Right lobe of liver (tissue), 6 donors: Measurements from ENCODE around the gene BMF. TPM values are rescaled to one million over a fixed set of nuclear protein-coding genes. Genes with fewer than 3 reads are reported as not detected.

Experiments used
- ATAC-seq, 4 donors: fragments of 200-7000 bp; cut with Tn5 transposase; one replicate each; pipeline ENCODE4 v1.9.1; 2020; ENCODE audit warnings: mild to moderate bottlenecking in 4 of 4, moderate library complexity in 4 of 4
- DNase-seq, 3 donors: peaks; one replicate each; pipeline ENCODE4 v3.0.0-alpha.2; 2020
- H3K27ac ChIP-seq, 3 donors: fragments of 200-600 bp; one replicate each; pipeline ENCODE4 v1.8.0; 2022
- H3K27me3 ChIP-seq, 2 donors: fragments of 200-600 bp; one replicate each; pipeline ENCODE4 v1.8.0; 2022
- H3K36me3 ChIP-seq, 4 donors: fragments of 200-600 bp; sonication (generic) in 1 of 4; one replicate each; pipeline versions ENCODE4 v1.5.1 to v1.8.0; 2017 to 2022; ENCODE audit warnings: control low read depth in 1 of 4
- H3K4me1 ChIP-seq, 4 donors: fragments of 200-600 bp; sonication (generic) in 1 of 4; one replicate each; pipeline versions ENCODE4 v1.5.1 to v1.8.0; 2017 to 2022; ENCODE audit warnings: control low read depth in 1 of 4
- H3K4me3 ChIP-seq, 3 donors: fragments of 200-600 bp; one replicate each; pipeline ENCODE4 v1.8.0; 2022
- H3K9me3 ChIP-seq, 4 donors: fragments of 200-600 bp; sonication (generic) in 1 of 4; one replicate each; pipeline versions ENCODE4 v1.5.1 to v1.8.0; 2017 to 2022; ENCODE audit warnings: control low read depth in 1 of 4
- CTCF ChIP-seq, 4 donors: fragments of 200-600 bp in 3 of 4; fragments of 450-650 bp in 1 of 4; IDR thresholded peaks; one replicate each; pipeline versions ENCODE4 v1.5.1 to v1.8.0; 2016 to 2022; ENCODE audit warnings: antibody characterized with exemption in 4 of 4, mild to moderate bottlenecking in 2 of 4
- POLR2A ChIP-seq: fragments of 450-650 bp; IDR thresholded peaks from one replicate; pipeline ENCODE4 v1.6.1; 2017; ENCODE audit warnings: antibody characterized with exemption, mild to moderate bottlenecking
- whole genome bisulfite sequencing: methylation state at CpG from one replicate; pipeline ENCODE4 v1.1.6; 2018; ENCODE audit warnings: low coverage, low lambda C conversion rate; ENCODE audit not compliant: insufficient coverage; ENCODE audit errors: missing lambda C conversion rate; 5-methylcytosine and 5-hydroxymethylcytosine counted together
- intact Hi-C, 2 donors: fragments of 100-400 bp; cut with DNase I; formaldehyde crosslinking; loops; one replicate each; pipeline versions ENCODE4 v1.11.2 to v1.14.1; 2022
- total RNA-seq, 6 experiments: library from RNA; depleted of rRNA in 2 of 6; stranded (reverse); fragments of >200 nt in 2 of 6; fragmentation: NEBNext Ultra II Directional in 3 of 6; extraction: Animal tissue kit (Norgen Biotek cat#: 25700) in 3 of 6; gene quantifications; one replicate each; pipeline versions ENCODE4 v1.1.0 to v1.2.4, GENCODE V29; 2016 to 2023
- donor health status: DM: no; HTN: yes; CAD: no.
- donor health status: DM: no; HTN: no; CAD: no.
- donor health status: DM: no; HTN: no; CAD: no.
- donor health status: DM: no; HTN: yes; CAD: no.
- donor health status: DM: no; HTN: yes; CAD: no.

The BMF gene
- total RNA-seq, 6 experiments from 2014 or later, result 1.7 to 7.3 (median 3.4) TPM

- WGBS, result 68% methylated on average over 3 of the region's 3 CpGs
- ATAC-seq (no peak), DNase-seq (no peak)
- Histone ChIP-seq H3K27me3 (no peaks in the 10 kb centered on the region), H3K9me3 (no peaks in the 10 kb centered on the region), H3K27ac (no peak overlapping the region), H3K36me3 (no peaks in the 10 kb centered on the region), H3K4me1 (peaks cover 0 to 30% (median 13%) of the 10 kb centered on the region in 4 donors), H3K4me3 (no peak overlapping the region)
- intact Hi-C loops, result no loop called here
- TF ChIP-seq POLR2A (no peak), CTCF (IDR thresholded peaks at IDR 0.05) (no peak)
These were observed 43.5 kb downstream of the BMF start for GRCh38 chr15:40065166-40065565.

- Histone ChIP-seq H3K9me3 (no peaks in the 10 kb centered on the region), H3K36me3 (no peaks in the 10 kb centered on the region), H3K27ac (no peak overlapping the region), H3K27me3 (no peaks in the 10 kb centered on the region), H3K4me3 (no peak overlapping the region), H3K4me1 (peaks cover 0 to 23% (median 9%) of the 10 kb centered on the region in 4 donors)
- intact Hi-C loops, result no loop called here
- DNase-seq (no peak), ATAC-seq (no peak)
- WGBS, result 79% methylated on average over 7 of the region's 8 CpGs
- TF ChIP-seq POLR2A, result no peak
- TF ChIP-seq CTCF (IDR thresholded peaks at IDR 0.05), result no peak
These were observed 44.3 kb downstream of the BMF start for GRCh38 chr15:40064231-40064894.

GRCh38 chr15:40063563-40064011 is 45.1 kb downstream of the BMF start:
- TF ChIP-seq CTCF (IDR thresholded peaks at IDR 0.05) (no peak), POLR2A (no peak)
- Histone ChIP-seq H3K27ac (no peak overlapping the region), H3K4me1 (peaks cover 0 to 21% (median 6%) of the 10 kb centered on the region in 4 donors), H3K27me3 (no peaks in the 10 kb centered on the region), H3K4me3 (no peak overlapping the region), H3K9me3 (no peaks in the 10 kb centered on the region), H3K36me3 (no peaks in the 10 kb centered on the region)
- no CpG with 5 or more reads among the region's 2 CpGs for WGBS
- intact Hi-C loops, result no loop called here
- no peak for DNase-seq
- ATAC-seq, result no peak

GRCh38 chr15:40062816-40063562 is 45.7 kb downstream of the BMF start:
- TF ChIP-seq POLR2A (no peak), CTCF (IDR thresholded peaks at IDR 0.05) (no peak)
- Histone ChIP-seq H3K36me3 (no peaks in the 10 kb centered on the region), H3K9me3 (no peaks in the 10 kb centered on the region), H3K4me3 (no peak overlapping the region), H3K4me1 (peaks cover 0 to 17% (median 3%) of the 10 kb centered on the region in 4 donors), H3K27ac (no peak overlapping the region), H3K27me3 (no peaks in the 10 kb centered on the region)
- 92% methylated on average over 6 of the region's 10 CpGs for WGBS
- ATAC-seq (no peak), DNase-seq (no peak)
- intact Hi-C loops, result no loop called here
